OCI-LY3 (cell line): Measurements from ENCODE around the gene MAFG.

Experiments
- H2AFZ ChIP-seq: fragments of 200-600, 300-600 bp; shearing (Covaris generic); 2 replicates; pipeline ENCODE4 v1.6.0; 2014; ENCODE audit warnings: antibody characterized with exemption, low read depth, low read length
- H3K27ac ChIP-seq: fragments of 200-600, 300-600 bp; sonication (generic); 2 replicates; pipeline ENCODE4 v1.5.1; 2014; ENCODE audit warnings: mild to moderate bottlenecking, low read length, moderate library complexity, mixed read lengths
- H3K27me3 ChIP-seq: fragments of 200-600, 300-600 bp; sonication (generic); 2 replicates; pipeline ENCODE4 v1.6.1; 2014; ENCODE audit warnings: low read depth, low read length, mixed read lengths
- H3K36me3 ChIP-seq: fragments of 200-600, 300-600 bp; sonication (generic); replicated peaks from 2 replicates; pipeline ENCODE3; 2014; ENCODE audit warnings: low read depth, low read length, mixed read lengths
- H3K4me1 ChIP-seq: fragments of 300-600, 200-600 bp; sonication (generic); 2 replicates; pipeline ENCODE4 v1.6.1; 2014; ENCODE audit warnings: low read length, mixed read lengths
- H3K4me2 ChIP-seq: fragments of 200-600, 300-600 bp; sonication (generic); 2 replicates; pipeline ENCODE4 v1.6.1; 2014; ENCODE audit warnings: low read length, mixed read lengths
- H3K4me3 ChIP-seq: fragments of 300-600, 200-600 bp; sonication (generic); 2 replicates; pipeline ENCODE4 v1.5.1; 2014; ENCODE audit warnings: antibody characterized with exemption, mild to moderate bottlenecking, low read length, moderate library complexity
- H3K79me2 ChIP-seq: fragments of 300-600, 200-600 bp; shearing (Covaris generic); 2 replicates; pipeline ENCODE4 v1.6.1; 2014; ENCODE audit warnings: mild to moderate bottlenecking, low read length, mixed read lengths
- H3K9ac ChIP-seq: fragments of 300-600, 200-600 bp; shearing (Covaris generic); 2 replicates; pipeline ENCODE4 v1.6.0; 2014; ENCODE audit warnings: mild to moderate bottlenecking, low read length, moderate library complexity
- H3K9me3 ChIP-seq: fragments of 200-600, 300-600 bp; shearing (Covaris generic); 2 replicates; pipeline ENCODE4 v1.6.1; 2014; ENCODE audit warnings: low read length, mixed read lengths; ENCODE audit not compliant: insufficient read depth
- H4K20me1 ChIP-seq: fragments of 200-600, 300-600 bp; sonication (generic); 2 replicates; pipeline ENCODE4 v1.6.1; 2016; ENCODE audit warnings: low read length, mixed read lengths; ENCODE audit not compliant: insufficient read depth
- CTCF ChIP-seq: fragments of 200-600, 300-600 bp; sonication (generic); IDR thresholded peaks from 2 replicates; pipeline ENCODE4 v1.5.1; 2014; ENCODE audit warnings: antibody characterized with exemption, low read length, low read depth
- EZH2phosphoT487 ChIP-seq: fragments of 200-600 bp; shearing (Covaris generic); IDR thresholded peaks from 2 replicates; pipeline ENCODE4 v1.6.1; 2018; ENCODE audit warnings: antibody characterized with exemption, mixed run types, low read depth

Gene MAFG

GRCh38 chr17:81968850-81969812 lies 41.6 kb upstream of the MAFG start:
- peak overlapping the region; percentile 80 for H3K4me3 ChIP-seq
- H2AFZ ChIP-seq, result 0 out of 2 replicates have a peak overlapping the region, but pooled peaks have one; percentile 86
- TF ChIP-seq CTCF (no peak), EZH2phosphoT487 (no peak)
- H4K20me1 ChIP-seq, result no peaks in the 10 kb centered on the region
- peak overlapping the region; percentile 94 for H3K4me2 ChIP-seq
- H3K79me2 ChIP-seq, result no peaks in the 10 kb centered on the region
- no peak overlapping the region for H3K27ac ChIP-seq
- H3K36me3 ChIP-seq, result no peaks in the 10 kb centered on the region
- no peak overlapping the region for H3K9ac ChIP-seq
- peaks cover 26% of the 10 kb centered on the region for H3K4me1 ChIP-seq
- peaks cover 12% of the 10 kb centered on the region; the same call in 1 of the 2 replicates for H3K27me3 ChIP-seq
- no peaks in the 10 kb centered on the region for H3K9me3 ChIP-seq

- Histone ChIP-seq H3K36me3 (no peaks in the 10 kb centered on the region), H4K20me1 (no peaks in the 10 kb centered on the region), H3K4me3 (peak overlapping the region; percentile 80), H3K9ac (peak overlapping the region; percentile 64), H3K27ac (peak overlapping the region; percentile 14; the same call in 1 of the 2 replicates), H3K79me2 (no peaks in the 10 kb centered on the region), H3K9me3 (no peaks in the 10 kb centered on the region), H3K4me1 (peaks cover 26% of the 10 kb centered on the region), H3K27me3 (peaks cover 15% of the 10 kb centered on the region; the same call in 1 of the 2 replicates), H2AFZ (peak overlapping the region; percentile 86), H3K4me2 (peak overlapping the region; percentile 94)
- TF ChIP-seq CTCF, result no peak
Observed at GRCh38 chr17:81968396-81968745, 40.8 kb upstream of the MAFG start.

GRCh38 chr17:81967533-81968395 lies 40.2 kb upstream of the MAFG start:
- Histone ChIP-seq H3K4me1 (peaks cover 26% of the 10 kb centered on the region), H3K9me3 (no peaks in the 10 kb centered on the region), H3K27ac (peak overlapping the region; percentile 36; the same call in 1 of the 2 replicates), H3K79me2 (no peaks in the 10 kb centered on the region), H4K20me1 (no peaks in the 10 kb centered on the region), H3K9ac (peak overlapping the region; percentile 64), H3K4me2 (peak overlapping the region; percentile 94), H3K27me3 (peaks cover 15% of the 10 kb centered on the region; the same call in 1 of the 2 replicates), H3K36me3 (no peaks in the 10 kb centered on the region), H3K4me3 (peak overlapping the region; percentile 80), H2AFZ (peak overlapping the region; percentile 86)
- TF ChIP-seq EZH2phosphoT487 (no peak), CTCF (no peak)

GRCh38 chr17:81967244-81967532 lies 39.7 kb upstream of the MAFG start:
- peak overlapping the region; percentile 94 for H3K4me2 ChIP-seq
- H3K4me3 ChIP-seq, result peak overlapping the region; percentile 80
- H3K36me3 ChIP-seq, result no peaks in the 10 kb centered on the region
- H2AFZ ChIP-seq, result peak overlapping the region; percentile 41; the same call in 1 of the 2 replicates
- H3K79me2 ChIP-seq, result no peaks in the 10 kb centered on the region
- H4K20me1 ChIP-seq, result no peaks in the 10 kb centered on the region
- peak overlapping the region; percentile 36 for H3K27ac ChIP-seq
- H3K9ac ChIP-seq, result peak overlapping the region; percentile 64
- H3K27me3 ChIP-seq, result peaks cover 15% of the 10 kb centered on the region; the same call in 1 of the 2 replicates
- H3K4me1 ChIP-seq, result peaks cover 26% of the 10 kb centered on the region
- no peaks in the 10 kb centered on the region for H3K9me3 ChIP-seq
- TF ChIP-seq EZH2phosphoT487 (no peak), CTCF (no peak)
